DOHH2 (cell line): ENCODE measurements around the gene RNU7-1.

ENCODE experiments used
- CTCF ChIP-seq: fragments of 200-600 bp; sonication (generic); IDR thresholded peaks from one replicate; pipeline ENCODE4 v1.5.1; 2014; ENCODE audit warnings: antibody characterized with exemption, mild to moderate bottlenecking, low read depth, low read length; ENCODE audit not compliant: poor library complexity, severe bottlenecking
- EZH2phosphoT487 ChIP-seq: fragments of 200-600 bp; sonication (generic); IDR thresholded peaks from 2 replicates; pipeline ENCODE4 v1.6.1; 2017; ENCODE audit warnings: borderline replicate concordance, mild to moderate bottlenecking, antibody characterized with exemption, low read length, moderate library complexity, mixed read lengths

DNA sequence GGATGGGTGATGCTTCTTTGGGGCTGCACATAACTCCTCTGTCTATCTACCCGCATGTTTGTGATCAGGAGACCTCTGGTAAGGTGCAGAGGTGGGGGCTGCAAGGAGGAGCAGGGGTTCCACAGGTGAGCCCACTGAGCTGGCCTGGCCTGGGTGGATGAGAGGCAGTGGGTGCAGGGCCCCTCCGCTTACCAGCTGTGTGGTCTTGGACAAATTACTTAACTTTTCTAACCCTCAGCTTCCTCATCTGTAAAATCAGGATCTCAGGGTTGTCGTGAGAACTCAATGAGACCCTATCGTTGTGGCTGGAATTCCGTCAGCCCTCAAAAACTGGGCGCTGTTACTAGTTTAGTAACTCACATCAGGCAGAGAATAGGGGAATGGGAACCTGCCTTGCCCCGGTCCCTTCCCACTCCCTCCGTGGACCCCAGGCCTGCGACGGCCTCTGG is 15.0 kb downstream of the RNU7-1 start:
- TF ChIP-seq CTCF, result no peak
- no peak for TF ChIP-seq EZH2phosphoT487
